ENCODE measurements around the gene VSIG4.

DNA sequence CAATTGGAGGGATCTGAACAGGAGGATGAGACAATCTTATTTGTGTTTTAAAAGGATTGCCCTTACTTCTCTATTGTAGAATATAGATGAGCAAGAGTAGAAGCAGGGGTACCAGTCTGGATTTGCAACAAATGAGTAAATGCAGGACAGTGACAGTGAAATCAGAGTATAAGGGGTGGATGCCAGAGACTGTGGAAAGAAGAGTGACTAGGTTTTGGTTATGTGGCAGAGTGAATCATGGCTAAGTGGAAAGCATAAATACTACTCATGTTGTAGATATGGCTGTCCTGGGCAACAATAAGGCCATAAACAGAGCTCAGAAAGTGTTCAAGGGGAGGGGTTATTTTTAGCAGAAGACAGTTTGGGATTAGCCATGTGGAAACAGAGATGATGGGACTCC, 6.0 kb upstream of the VSIG4 start:
- no peak for TF ChIP-seq POLR2A (IDR thresholded peaks at IDR 0.05)
- no peak for TF ChIP-seq CTCF (IDR thresholded peaks at IDR 0.05)

All from stomach (tissue), 4 donors.